OCI-LY1 (cell line): ENCODE measurements around the gene UROC1.

ENCODE experiments used
- H2AFZ ChIP-seq: fragments of 200-600 bp; sonication (generic), shearing (Covaris generic); 2 replicates; pipeline ENCODE4 v1.6.0; 2014; ENCODE audit warnings: antibody characterized with exemption, mild to moderate bottlenecking, low read length
- H3F3A ChIP-seq: fragments of 200-600 bp; sonication (generic), shearing (Covaris generic); 2 replicates; pipeline ENCODE4 v1.6.0; 2014; ENCODE audit warnings: mild to moderate bottlenecking, antibody characterized with exemption, low read length, moderate library complexity; ENCODE audit not compliant: insufficient read depth
- H3K27ac ChIP-seq: fragments of 200-600 bp; sonication (generic); 2 replicates; pipeline ENCODE4 v1.5.1; 2014; ENCODE audit warnings: low read length, mixed run types, mild to moderate bottlenecking, low read depth; ENCODE audit not compliant: poor library complexity, severe bottlenecking
- H3K27me3 ChIP-seq: fragments of 200-600 bp; sonication (generic); 2 replicates; pipeline ENCODE4 v1.6.0; 2014; ENCODE audit warnings: antibody characterized with exemption, mild to moderate bottlenecking, low read length, moderate library complexity; ENCODE audit not compliant: insufficient read depth
- H3K36me3 ChIP-seq: fragments of 200-600 bp; sonication (generic); 2 replicates; pipeline ENCODE4 v1.6.1; 2014; ENCODE audit warnings: mild to moderate bottlenecking, antibody characterized with exemption, low read length, moderate library complexity, mixed read lengths; ENCODE audit not compliant: insufficient read depth
- H3K4me1 ChIP-seq: fragments of 200-600 bp; sonication (generic); 2 replicates; pipeline ENCODE4 v1.5.1; 2014; ENCODE audit warnings: mild to moderate bottlenecking, low read length, moderate library complexity; ENCODE audit not compliant: insufficient read depth, severe bottlenecking
- H3K4me2 ChIP-seq: fragments of 200-600 bp; sonication (generic), shearing (Covaris generic); 2 replicates; pipeline ENCODE4 v1.6.1; 2014; ENCODE audit warnings: low read length
- H3K4me3 ChIP-seq: fragments of 200-600 bp; sonication (generic); 2 replicates; pipeline ENCODE4 v1.5.1; 2014; ENCODE audit warnings: low read length, low read depth, mild to moderate bottlenecking, mixed read lengths; ENCODE audit not compliant: poor library complexity, severe bottlenecking
- H3K79me2 ChIP-seq: fragments of 200-600 bp; shearing (Covaris generic); 2 replicates; pipeline ENCODE4 v1.6.1; 2016; ENCODE audit warnings: mixed run types, low read length, mixed read lengths; ENCODE audit not compliant: insufficient read depth
- H3K9ac ChIP-seq: fragments of 200-600 bp; sonication (generic), shearing (Covaris generic); 2 replicates; pipeline ENCODE4 v1.6.1; 2014; ENCODE audit warnings: mild to moderate bottlenecking, low read length, mixed read lengths
- H3K9me2 ChIP-seq: fragments of 200-600 bp; sonication (generic), shearing (Covaris generic); 2 replicates; pipeline ENCODE4 v1.6.1; 2014; ENCODE audit warnings: low read depth, mild to moderate bottlenecking, low read length, mixed read lengths
- H3K9me3 ChIP-seq: fragments of 200-600 bp; shearing (Covaris generic); 2 replicates; pipeline ENCODE4 v1.6.1; 2014; ENCODE audit warnings: low read length, mixed read lengths
- H4K20me1 ChIP-seq: fragments of 200-600 bp; sonication (generic), shearing (Covaris generic); 2 replicates; pipeline ENCODE4 v1.6.0; 2016; ENCODE audit warnings: mild to moderate bottlenecking, low read length; ENCODE audit not compliant: insufficient read depth
- CTCF ChIP-seq: fragments of 200-600 bp; sonication (generic), shearing (Covaris generic); IDR thresholded peaks from 2 replicates; pipeline ENCODE4 v1.5.1; 2017; ENCODE audit warnings: mild to moderate bottlenecking, antibody characterized with exemption, low read length, moderate library complexity, mixed read lengths
- EZH2 ChIP-seq: fragments of 200-600 bp; sonication (generic), shearing (Covaris generic); IDR thresholded peaks from 2 replicates; pipeline ENCODE4 v1.8.0; 2017; ENCODE audit warnings: borderline replicate concordance, mixed run types, mild to moderate bottlenecking, antibody characterized with exemption, low read length, moderate library complexity, mixed read lengths

Gene UROC1

DNA sequence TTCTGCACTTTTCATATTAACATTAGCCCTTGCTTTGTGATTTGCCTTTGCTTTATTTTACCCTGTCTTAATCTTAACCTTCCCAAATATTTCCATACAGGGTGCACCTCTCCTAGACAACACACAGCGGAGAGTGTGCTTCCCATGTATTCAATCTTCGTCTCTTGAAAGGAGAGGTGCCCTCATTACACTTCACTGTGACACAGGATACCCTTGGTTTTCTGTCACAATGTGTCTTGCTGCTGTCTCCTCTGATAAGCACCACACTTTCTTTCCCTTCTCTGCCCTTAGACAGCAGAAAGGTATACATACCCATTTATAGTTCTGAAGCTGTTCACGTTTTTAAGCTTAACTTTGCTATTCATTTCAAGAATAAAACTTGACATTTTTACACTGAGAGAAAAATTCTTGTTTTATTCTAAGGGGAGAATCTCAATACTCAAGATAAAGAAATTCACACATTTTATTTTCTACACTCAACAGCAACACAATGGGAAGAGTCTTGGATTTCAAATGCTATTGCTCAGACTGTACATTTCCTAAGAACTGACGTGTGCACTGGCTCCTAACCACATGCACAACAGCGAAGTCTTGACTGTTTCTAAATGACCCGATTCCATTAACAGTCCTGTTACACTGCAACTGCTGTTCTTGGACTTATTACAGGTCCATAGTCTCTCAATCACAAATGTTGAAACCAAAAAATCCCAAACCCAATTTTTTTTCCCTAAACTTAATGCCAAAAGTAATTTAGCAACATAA, 63.0 kb downstream of the UROC1 start:
- Histone ChIP-seq H3K4me3 (no peak overlapping the region), H3K36me3 (peaks cover 71% of the 10 kb centered on the region)

GRCh38 chr3:126454025-126454424, 63.5 kb downstream of the UROC1 start:
- no peaks in the 10 kb centered on the region for H4K20me1 ChIP-seq
- H3K79me2 ChIP-seq: no peaks in the 10 kb centered on the region
- H3K4me1 ChIP-seq: no peaks in the 10 kb centered on the region
- no peak overlapping the region for H3K4me2 ChIP-seq
- no peaks in the 10 kb centered on the region for H3K9me2 ChIP-seq
- H3K27ac ChIP-seq: no peak overlapping the region
- H3K36me3 ChIP-seq: peaks cover 65% of the 10 kb centered on the region
- H3K27me3 ChIP-seq: no peaks in the 10 kb centered on the region
- no peak overlapping the region for H3K4me3 ChIP-seq
- no peak overlapping the region for H3K9ac ChIP-seq
- no peaks in the 10 kb centered on the region for H3F3A ChIP-seq
- H3K9me3 ChIP-seq: no peaks in the 10 kb centered on the region
- no peak for TF ChIP-seq EZH2
- H2AFZ ChIP-seq: no peak overlapping the region

More for the DNA sequence above, 63.0 kb downstream of the UROC1 start:
- no peaks in the 10 kb centered on the region for H3F3A ChIP-seq
- no peak overlapping the region for H2AFZ ChIP-seq
- H4K20me1 ChIP-seq: no peaks in the 10 kb centered on the region
- no peaks in the 10 kb centered on the region for H3K4me1 ChIP-seq
- no peaks in the 10 kb centered on the region for H3K9me2 ChIP-seq
- H3K9ac ChIP-seq: no peak overlapping the region
- H3K27ac ChIP-seq: no peak overlapping the region
- no peaks in the 10 kb centered on the region for H3K9me3 ChIP-seq
- H3K4me2 ChIP-seq: no peak overlapping the region
- H3K27me3 ChIP-seq: no peaks in the 10 kb centered on the region
- TF ChIP-seq EZH2 (no peak), CTCF (no peak)
- H3K79me2 ChIP-seq: no peaks in the 10 kb centered on the region

GRCh38 chr3:126452213-126452612, 65.4 kb downstream of the UROC1 start:
- Histone ChIP-seq H3K36me3 (peaks cover 48% of the 10 kb centered on the region; the same call in 1 of the 2 replicates), H3K4me1 (no peaks in the 10 kb centered on the region), H3K9me2 (no peaks in the 10 kb centered on the region), H3K4me3 (no peak overlapping the region), H4K20me1 (no peaks in the 10 kb centered on the region), H2AFZ (no peak overlapping the region), H3F3A (no peaks in the 10 kb centered on the region), H3K9ac (no peak overlapping the region), H3K27ac (no peak overlapping the region), H3K79me2 (no peaks in the 10 kb centered on the region), H3K27me3 (no peaks in the 10 kb centered on the region), H3K4me2 (no peak overlapping the region), H3K9me3 (no peaks in the 10 kb centered on the region)
- TF ChIP-seq EZH2 (no peak), CTCF (no peak)

GRCh38 chr3:126451511-126451910, 66.1 kb downstream of the UROC1 start:
- Histone ChIP-seq H3K36me3 (peaks cover 41% of the 10 kb centered on the region; the same call in 1 of the 2 replicates), H3K4me2 (no peak overlapping the region), H3K27me3 (no peaks in the 10 kb centered on the region), H3F3A (no peaks in the 10 kb centered on the region), H2AFZ (no peak overlapping the region), H4K20me1 (no peaks in the 10 kb centered on the region), H3K27ac (no peak overlapping the region), H3K79me2 (no peaks in the 10 kb centered on the region), H3K9me3 (no peaks in the 10 kb centered on the region), H3K9ac (no peak overlapping the region), H3K4me1 (no peaks in the 10 kb centered on the region), H3K4me3 (no peak overlapping the region), H3K9me2 (no peaks in the 10 kb centered on the region)
- TF ChIP-seq CTCF (no peak), EZH2 (no peak)
